T-helper 1 cell treated with Interleukin-12 subunit alpha and Interleukin-12 subunit beta and Interleukin-4 antibody, amounts not matched to agents 30 μg/mL and 1 μg/mL, for 36 hours (primary cell): ENCODE data around the gene MRPL12.

Experiments used
- H3K27ac Mint-ChIP-seq: one replicate; pipeline ENCODE4 v1.8.0; 2021; ENCODE audit warnings: mild to moderate bottlenecking, mixed read lengths
- H3K27me3 Mint-ChIP-seq: one replicate; pipeline ENCODE4 v1.8.0; 2021; ENCODE audit warnings: low read depth, mixed read lengths
- H3K36me3 Mint-ChIP-seq: one replicate; pipeline ENCODE4 v1.8.0; 2021; ENCODE audit warnings: low read depth, mixed read lengths
- H3K4me1 Mint-ChIP-seq: one replicate; pipeline ENCODE4 v1.8.0; 2021; ENCODE audit warnings: low read depth, mixed read lengths
- H3K4me3 Mint-ChIP-seq: one replicate; pipeline ENCODE4 v1.8.0; 2021; ENCODE audit warnings: mild to moderate bottlenecking, moderate library complexity, mixed read lengths
- H3K9me3 Mint-ChIP-seq: one replicate; pipeline ENCODE4 v1.8.0; 2021; ENCODE audit warnings: mixed read lengths

MRPL12 gene

DNA sequence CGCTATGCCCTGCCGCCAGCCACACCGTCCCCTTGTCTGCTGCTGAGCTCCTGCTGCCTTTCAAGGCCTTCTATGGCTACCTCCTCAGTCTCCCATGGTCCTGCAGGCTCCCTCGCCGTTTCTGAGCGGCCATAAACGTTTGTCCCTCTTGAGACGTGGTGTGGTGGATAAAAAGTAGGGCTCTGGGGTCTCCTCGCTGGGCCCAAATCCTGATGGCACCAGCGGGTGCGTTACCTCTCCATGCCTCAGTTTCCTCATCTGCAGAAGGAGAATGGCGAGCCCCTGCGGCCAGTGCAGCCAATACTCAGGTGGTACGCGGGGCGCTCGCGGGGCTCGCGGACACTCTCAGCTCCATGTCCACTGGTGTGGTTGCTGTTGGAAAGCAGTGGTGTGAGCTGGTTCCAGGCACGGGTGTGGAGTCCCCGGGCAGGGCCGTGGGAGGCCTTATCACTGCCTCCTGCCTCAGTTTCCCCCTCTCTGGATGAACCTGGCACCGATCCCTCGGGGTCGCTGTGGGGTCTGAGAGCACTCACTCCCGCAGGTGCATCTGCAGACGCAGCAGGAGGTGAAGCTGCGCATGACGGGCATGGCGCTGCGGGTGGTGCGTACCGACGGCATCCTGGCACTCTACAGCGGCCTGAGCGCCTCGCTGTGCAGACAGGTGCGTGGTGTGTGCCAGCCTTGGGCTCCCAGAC lies 11.4 kb downstream of the MRPL12 start:
- no peaks in the 10 kb centered on the region for H3K9me3 Mint-ChIP-seq
- no peak overlapping the region for H3K4me3 Mint-ChIP-seq
- H3K27ac Mint-ChIP-seq = no peak overlapping the region
- H3K27me3 Mint-ChIP-seq = no peaks in the 10 kb centered on the region
- H3K36me3 Mint-ChIP-seq = no peaks in the 10 kb centered on the region
- H3K4me1 Mint-ChIP-seq = peaks cover 12% of the 10 kb centered on the region

DNA sequence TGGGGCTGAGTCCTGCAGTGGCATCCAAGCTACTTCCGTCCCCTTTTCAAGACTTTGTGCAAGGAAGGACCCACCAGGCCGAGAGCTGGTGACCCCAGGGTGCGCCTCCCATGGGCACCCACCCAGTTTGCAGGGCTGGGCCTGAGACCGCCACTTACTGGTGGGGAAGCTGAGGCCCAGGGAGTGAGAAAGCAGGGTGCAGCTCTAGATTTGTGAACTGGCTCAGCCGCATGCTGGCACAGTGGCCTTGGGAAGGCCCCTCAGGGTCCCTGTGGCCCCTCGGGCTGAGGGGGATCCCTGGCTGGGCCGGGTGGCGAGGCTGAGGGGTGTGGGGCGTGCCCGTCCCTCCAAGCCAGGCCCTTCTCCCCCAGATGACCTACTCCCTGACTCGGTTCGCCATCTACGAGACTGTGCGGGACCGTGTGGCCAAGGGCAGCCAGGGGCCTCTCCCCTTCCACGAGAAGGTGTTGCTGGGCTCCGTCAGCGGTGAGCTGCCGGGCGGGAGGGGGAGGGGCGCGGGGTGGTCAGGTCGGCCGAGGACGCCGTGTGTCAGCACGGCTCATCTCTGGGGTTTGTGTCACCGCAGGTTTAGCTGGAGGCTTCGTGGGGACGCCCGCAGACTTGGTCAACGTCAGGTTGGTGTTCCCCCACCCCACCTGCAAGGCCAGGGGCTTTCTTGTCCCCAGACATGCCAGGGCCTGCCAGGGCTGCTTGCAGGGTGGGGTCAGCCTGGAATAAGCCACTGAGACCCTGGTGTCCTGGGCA lies 12.1 kb downstream of the MRPL12 start:
- no peaks in the 10 kb centered on the region for H3K9me3 Mint-ChIP-seq
- H3K27ac Mint-ChIP-seq = no peak overlapping the region
- no peaks in the 10 kb centered on the region for H3K27me3 Mint-ChIP-seq
- no peak overlapping the region for H3K4me3 Mint-ChIP-seq
- H3K36me3 Mint-ChIP-seq = no peaks in the 10 kb centered on the region
- H3K4me1 Mint-ChIP-seq = peaks cover 12% of the 10 kb centered on the region

DNA sequence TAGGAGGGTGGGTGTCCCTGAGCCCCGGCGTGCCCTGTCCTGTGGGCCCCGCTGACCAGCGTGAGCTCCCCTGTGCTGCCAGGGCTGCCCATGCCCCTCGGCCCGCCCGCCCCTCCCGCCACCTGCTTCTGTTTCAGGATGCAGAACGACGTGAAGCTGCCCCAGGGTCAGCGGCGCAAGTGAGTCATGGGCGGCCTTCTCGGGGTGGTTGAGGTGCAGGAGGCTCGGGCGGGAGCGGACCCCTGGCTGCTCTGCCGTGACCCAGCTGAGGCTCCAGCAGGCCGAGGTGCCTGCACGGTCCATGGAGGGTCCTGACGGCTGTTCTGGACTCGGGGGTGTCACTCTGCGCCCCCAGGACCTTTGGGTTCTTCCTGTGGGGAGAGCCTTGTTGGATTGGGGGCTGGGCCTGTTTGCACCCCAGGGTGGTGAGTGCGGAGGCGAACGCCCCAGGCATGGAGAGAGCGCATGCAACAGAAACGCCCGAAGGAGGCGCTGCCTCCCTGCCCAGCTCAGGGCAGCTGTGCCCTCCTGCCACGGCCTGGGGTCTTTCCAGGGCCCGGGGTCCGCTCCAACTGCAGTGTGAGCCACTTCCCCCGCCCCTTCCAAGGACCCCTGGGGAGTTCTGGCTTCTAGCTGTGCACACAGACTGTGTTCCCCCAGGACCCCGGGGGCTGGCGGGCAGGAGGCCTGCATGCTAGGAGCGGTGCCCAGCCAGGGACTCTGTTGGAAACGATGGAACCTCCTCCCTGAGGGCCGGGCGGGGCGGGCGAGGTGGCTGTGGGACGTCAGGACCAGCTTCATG lies 12.9 kb downstream of the MRPL12 start:
- no peak overlapping the region for H3K4me3 Mint-ChIP-seq
- H3K27ac Mint-ChIP-seq = no peak overlapping the region
- no peaks in the 10 kb centered on the region for H3K36me3 Mint-ChIP-seq
- peaks cover 7% of the 10 kb centered on the region for H3K4me1 Mint-ChIP-seq
- no peaks in the 10 kb centered on the region for H3K9me3 Mint-ChIP-seq
- no peaks in the 10 kb centered on the region for H3K27me3 Mint-ChIP-seq

DNA sequence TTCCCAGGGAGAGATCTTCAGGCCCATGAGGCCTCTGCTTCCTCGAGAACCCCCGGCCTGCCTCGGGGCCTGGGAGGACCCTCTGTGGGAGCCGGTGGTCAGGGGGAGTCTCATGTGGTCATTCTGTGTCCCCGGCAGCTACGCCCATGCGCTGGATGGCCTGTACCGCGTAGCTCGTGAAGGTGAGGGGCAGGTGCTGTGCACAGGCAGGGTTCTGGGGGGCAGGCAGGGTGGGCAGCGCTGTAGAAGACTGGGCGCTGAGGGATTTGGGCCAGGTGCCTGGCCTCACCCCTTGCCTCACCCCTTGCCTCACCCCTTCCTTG lies 13.5 kb downstream of the MRPL12 start:
- Mint-ChIP-seq H3K4me3 (no peak overlapping the region), H3K36me3 (no peaks in the 10 kb centered on the region), H3K4me1 (peaks cover 7% of the 10 kb centered on the region), H3K27ac (no peak overlapping the region), H3K9me3 (no peaks in the 10 kb centered on the region), H3K27me3 (no peaks in the 10 kb centered on the region)

DNA sequence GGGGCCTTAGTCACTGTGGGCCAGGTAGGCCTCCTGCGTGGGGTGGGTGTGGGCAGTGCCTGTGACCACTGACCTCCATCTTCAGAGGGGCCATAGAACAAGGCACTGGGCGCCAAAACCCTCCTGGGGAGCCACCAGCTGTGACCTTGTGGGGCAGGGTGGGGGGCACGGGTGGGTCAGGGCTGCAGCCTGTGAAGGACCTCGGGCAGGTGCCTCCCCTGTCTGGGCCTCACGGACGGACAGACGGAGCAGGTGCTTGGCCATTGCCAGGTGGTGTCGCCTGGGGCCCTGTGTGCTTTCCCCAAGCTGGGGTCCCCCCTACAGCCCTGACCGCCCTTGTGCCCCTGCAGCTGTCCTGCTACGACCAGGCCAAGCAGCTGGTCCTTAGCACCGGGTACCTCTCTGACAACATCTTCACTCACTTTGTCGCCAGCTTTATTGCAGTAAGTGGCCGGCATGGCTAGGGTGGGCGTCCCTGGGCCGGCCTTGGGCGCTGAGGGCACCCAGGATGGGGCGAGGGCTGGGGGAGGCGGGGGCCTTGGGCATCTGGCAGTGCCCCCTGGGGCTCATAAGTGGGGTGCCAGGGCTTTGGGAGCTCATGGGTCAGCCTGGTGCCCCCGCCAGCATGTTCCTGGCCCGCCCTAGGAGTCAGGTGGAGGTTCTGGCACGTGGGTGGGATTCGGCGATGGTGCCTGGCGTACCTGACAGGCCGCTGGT lies 14.0 kb downstream of the MRPL12 start:
- no peaks in the 10 kb centered on the region for H3K27me3 Mint-ChIP-seq
- H3K4me3 Mint-ChIP-seq = no peak overlapping the region
- peaks cover 7% of the 10 kb centered on the region for H3K4me1 Mint-ChIP-seq
- no peak overlapping the region for H3K27ac Mint-ChIP-seq
- no peaks in the 10 kb centered on the region for H3K9me3 Mint-ChIP-seq
- H3K36me3 Mint-ChIP-seq = no peaks in the 10 kb centered on the region

DNA sequence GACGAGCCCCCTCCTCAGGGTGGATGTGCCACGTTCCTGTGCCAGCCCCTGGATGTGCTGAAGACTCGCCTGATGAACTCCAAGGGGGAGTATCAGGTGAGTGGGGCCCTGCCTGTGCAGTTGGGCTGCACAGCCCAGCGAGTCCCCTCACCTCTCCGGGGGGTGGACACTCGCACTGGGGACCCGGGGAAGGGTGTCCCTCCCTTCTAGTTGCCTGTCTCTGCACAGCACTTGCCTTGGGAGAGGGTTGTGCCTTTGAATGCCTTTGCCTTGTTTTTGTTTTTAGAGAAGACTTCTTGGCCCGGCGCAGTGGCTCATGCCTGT lies 14.6 kb downstream of the MRPL12 start:
- no peak overlapping the region for H3K27ac Mint-ChIP-seq
- peaks cover 6% of the 10 kb centered on the region for H3K4me1 Mint-ChIP-seq
- no peaks in the 10 kb centered on the region for H3K9me3 Mint-ChIP-seq
- no peaks in the 10 kb centered on the region for H3K27me3 Mint-ChIP-seq
- no peaks in the 10 kb centered on the region for H3K36me3 Mint-ChIP-seq
- no peak overlapping the region for H3K4me3 Mint-ChIP-seq

DNA sequence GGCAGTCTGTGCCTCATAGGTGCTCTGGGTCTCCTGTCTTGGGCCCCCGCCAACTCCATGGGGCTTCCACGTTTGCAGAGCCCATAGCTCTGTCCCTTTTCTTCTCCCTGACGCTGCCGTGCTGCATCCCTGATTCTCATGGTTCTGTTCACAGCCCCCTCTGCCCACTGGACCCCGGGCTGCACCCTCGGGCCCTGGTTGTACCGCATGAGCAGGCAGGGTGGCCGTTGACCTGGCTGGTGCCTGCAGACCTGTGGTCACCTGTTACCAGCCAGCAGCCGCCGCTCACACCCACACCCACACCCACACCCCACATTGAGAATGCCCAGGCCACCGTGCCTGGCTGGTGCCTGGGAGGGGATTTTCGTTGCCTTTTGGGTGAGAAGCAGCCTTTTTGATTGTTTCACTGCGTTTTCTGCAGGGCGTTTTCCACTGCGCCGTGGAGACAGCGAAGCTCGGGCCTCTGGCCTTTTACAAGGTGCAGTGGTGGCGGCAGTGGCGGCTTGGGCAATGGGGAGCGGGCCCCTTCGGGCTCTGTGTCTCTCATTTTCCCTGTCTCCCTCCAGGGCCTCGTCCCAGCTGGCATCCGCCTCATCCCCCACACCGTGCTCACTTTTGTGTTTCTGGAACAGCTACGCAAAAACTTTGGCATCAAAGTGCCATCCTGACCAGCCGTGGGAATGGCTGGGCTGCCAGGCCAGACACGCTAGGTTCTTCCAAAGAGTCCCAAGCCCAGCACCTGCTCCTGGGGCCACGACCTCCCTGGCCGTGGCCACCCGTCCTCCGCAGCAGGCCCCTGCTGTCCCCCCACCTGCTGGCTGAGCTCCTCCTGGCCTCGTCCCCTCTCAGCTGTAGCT lies 16.5 kb downstream of the MRPL12 start:
- H3K4me1 Mint-ChIP-seq = peaks cover 4% of the 10 kb centered on the region
- no peak overlapping the region for H3K4me3 Mint-ChIP-seq
- peaks cover 7% of the 10 kb centered on the region for H3K27me3 Mint-ChIP-seq
- H3K9me3 Mint-ChIP-seq = no peaks in the 10 kb centered on the region
- H3K36me3 Mint-ChIP-seq = no peaks in the 10 kb centered on the region
- no peak overlapping the region for H3K27ac Mint-ChIP-seq

DNA sequence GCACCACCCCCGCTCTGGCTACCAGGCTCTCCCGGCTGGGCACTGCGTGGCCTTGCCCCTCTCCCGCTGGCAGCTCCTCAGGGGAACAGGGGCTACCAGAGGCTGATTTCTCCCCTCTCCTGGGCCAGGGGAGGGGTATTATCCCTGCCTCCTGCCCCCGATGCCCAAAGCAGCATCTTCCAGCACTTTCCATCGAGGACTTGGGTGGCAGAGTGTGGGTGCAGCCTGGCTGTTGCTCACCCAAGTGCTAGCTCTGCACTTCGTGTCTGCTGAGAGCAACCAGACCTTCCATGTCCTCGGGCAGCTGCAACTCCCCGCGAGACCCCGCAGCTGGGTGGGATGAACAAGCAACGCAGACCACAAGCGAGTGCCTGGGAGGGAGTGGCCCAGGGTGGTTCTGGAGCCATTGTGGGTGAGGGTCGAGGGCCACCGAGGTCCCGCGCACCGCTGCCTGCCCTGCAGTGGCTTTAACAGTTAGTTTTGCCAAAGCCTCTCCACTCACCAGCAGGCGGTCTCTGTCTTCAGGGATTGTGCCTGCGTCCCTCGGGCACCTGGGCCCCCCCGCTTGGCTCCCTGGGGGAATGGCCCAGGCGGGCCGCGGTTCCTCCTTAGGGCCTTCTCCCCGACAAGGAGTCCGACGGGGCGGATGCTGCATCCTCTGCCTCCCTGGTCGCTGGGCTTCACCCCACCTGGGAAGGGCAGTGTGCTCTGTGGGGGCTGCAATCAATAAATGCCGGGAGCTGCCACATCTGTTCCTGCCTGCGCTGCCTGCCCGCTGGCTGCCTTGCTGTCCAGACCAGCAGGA lies 17.3 kb downstream of the MRPL12 start:
- Mint-ChIP-seq H3K36me3 (no peaks in the 10 kb centered on the region), H3K4me3 (no peak overlapping the region), H3K27me3 (peaks cover 7% of the 10 kb centered on the region), H3K4me1 (peaks cover 4% of the 10 kb centered on the region), H3K9me3 (no peaks in the 10 kb centered on the region), H3K27ac (no peak overlapping the region)

DNA sequence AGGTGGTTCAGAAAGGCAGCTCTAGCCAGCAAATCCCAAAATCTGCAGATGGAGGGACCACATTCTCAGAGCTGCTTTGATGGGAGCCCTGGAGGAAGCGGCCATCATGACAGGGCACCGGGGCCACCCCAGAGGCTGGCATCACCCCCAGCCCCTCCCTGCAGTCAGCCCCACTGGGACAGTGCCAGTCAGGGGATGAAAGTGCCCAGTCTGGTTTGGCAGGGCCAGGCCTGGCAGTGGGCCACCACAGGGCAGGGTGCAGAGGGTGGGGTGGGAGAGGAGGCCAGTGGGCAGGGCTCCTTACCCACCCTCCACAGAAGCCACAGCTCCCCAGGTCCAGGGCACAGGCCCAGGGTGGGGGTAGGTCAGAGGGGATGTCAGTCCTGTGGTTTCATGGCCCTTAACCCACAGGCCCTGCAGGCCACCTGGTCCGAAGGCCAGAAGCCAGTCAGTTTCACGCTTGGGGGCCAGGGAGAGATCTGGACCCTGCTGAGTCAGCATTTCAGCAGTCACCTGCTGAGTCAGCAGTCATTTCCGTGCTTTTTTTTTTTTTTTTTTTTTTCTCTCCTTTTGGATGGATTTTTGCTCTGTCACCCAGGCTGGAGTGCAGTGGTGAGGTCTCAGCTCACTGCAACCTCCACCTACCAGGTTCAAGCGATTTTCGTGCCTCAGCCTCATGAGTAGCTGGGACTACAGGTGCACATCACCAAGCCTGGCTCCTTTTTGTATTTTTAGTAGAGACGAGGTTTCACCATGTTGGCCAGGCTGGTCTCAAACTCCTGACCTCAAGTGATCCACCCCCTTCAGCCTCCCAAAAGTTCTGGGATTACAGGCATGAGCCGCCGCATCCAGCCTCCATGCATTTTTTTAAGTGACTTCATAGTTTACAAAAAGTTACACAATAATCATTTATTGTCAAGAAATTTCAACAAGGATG lies 19.3 kb downstream of the MRPL12 start:
- Mint-ChIP-seq H3K4me3 (no peak overlapping the region), H3K4me1 (peaks cover 4% of the 10 kb centered on the region), H3K36me3 (no peaks in the 10 kb centered on the region), H3K27me3 (peaks cover 7% of the 10 kb centered on the region), H3K9me3 (no peaks in the 10 kb centered on the region), H3K27ac (no peak overlapping the region)

DNA sequence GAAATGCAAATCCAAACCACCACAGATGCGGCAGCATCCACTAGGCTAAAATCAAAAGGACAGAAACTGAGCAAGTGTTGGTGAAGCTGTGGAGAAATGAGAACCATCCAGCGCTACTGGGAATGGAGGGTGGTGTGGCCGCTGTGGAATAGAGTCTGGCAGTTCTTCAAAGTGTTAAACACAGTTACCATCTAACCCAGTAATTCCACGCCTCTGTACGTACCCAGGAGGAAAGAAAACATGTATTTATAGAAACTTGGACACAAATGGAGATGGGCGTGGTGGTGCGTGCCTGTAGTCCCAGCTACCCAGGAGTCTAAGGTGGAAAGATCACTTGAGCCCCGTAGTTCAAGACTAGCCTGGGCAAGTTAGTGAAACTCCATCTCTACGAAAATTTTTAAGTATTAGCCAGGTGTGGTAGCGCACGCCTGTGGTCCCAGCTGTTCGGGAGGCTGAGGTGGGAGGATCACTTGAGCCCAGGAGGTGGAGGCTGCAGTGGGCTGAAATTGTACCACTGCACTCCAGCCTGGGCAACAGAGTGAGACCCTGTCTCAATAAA lies 20.6 kb downstream of the MRPL12 start:
- H3K4me3 Mint-ChIP-seq = no peak overlapping the region

DNA sequence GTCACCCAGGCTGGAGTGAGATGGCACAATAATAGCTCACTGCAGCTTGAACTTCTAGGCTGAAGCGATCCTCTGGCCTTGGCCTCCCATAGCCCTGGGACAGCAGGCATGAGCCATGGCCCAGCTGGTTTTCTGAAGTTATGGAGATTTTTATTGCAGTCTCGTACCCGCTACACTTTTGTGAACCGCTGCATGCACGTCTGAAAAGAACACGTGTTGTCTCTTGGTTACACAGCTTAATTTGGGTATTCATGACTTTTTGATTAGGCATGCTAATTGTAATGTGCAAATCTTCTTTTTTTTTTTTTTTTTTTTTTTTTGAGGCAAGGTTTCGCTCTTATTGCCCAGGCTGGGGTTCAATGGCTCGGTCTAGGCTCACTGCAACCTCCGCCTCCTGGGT lies 22.3 kb downstream of the MRPL12 start:
- H3K36me3 Mint-ChIP-seq = no peaks in the 10 kb centered on the region
- peaks cover 7% of the 10 kb centered on the region for H3K27me3 Mint-ChIP-seq
- peaks cover 4% of the 10 kb centered on the region for H3K4me1 Mint-ChIP-seq
- H3K9me3 Mint-ChIP-seq = no peaks in the 10 kb centered on the region
- H3K27ac Mint-ChIP-seq = no peak overlapping the region
- H3K4me3 Mint-ChIP-seq = no peak overlapping the region

More for the DNA sequence above, 20.6 kb downstream of the MRPL12 start:
- no peak overlapping the region for H3K27ac Mint-ChIP-seq
- peaks cover 4% of the 10 kb centered on the region for H3K4me1 Mint-ChIP-seq
- H3K36me3 Mint-ChIP-seq = no peaks in the 10 kb centered on the region
- peaks cover 7% of the 10 kb centered on the region for H3K27me3 Mint-ChIP-seq
- H3K9me3 Mint-ChIP-seq = no peaks in the 10 kb centered on the region

DNA sequence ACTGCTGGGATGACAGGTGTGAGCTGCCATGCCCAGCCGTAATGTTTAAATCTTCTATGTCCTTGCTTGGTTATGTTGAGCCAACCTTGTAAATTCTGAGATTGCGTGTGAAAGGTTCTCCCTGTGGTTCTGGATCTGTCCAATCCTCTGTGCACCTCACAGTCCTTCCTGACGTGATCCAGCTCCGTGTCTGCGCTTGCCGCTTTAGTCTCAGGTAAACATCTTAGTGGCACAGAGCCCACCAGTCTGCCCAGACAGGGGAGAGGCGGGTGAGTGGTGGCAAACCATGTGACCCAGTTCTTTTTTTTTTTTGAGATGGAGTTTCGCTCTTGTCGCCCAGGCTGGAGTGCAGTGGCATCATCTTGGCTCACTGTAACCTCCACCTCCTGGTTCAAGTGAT lies 22.8 kb downstream of the MRPL12 start:
- peaks cover 4% of the 10 kb centered on the region for H3K4me1 Mint-ChIP-seq
- H3K27me3 Mint-ChIP-seq = peaks cover 10% of the 10 kb centered on the region
- H3K9me3 Mint-ChIP-seq = no peaks in the 10 kb centered on the region
- H3K36me3 Mint-ChIP-seq = no peaks in the 10 kb centered on the region
- no peak overlapping the region for H3K27ac Mint-ChIP-seq
- no peak overlapping the region for H3K4me3 Mint-ChIP-seq
